Activated CD4-positive, alpha-beta memory T cell treated with anti-CD3 and anti-CD28 coated beads for 36 hours (primary cell): ENCODE results near the gene ZNF786. TPM values are rescaled to one million over a fixed set of nuclear protein-coding genes. Genes with fewer than 3 reads are reported as not detected.
"Not testable (repeated sequence)": the region's sequence is repeated elsewhere in the genome, so short reads cannot be mapped to it uniquely, and the experiment has no call there.

Experiments
- CTCF ChIA-PET: fragments of 350-600 bp; sonication (Branson Sonifier 250); formaldehyde crosslinking; loops from one replicate; lab custom pipeline; 2021; ENCODE audit warnings: antibody characterized with exemption, inconsistent platforms; lab: Charles Lee
- POLR2A ChIA-PET: fragments of 350-600 bp; sonication (Branson Sonifier 250); formaldehyde crosslinking; loops from one replicate; lab custom pipeline; 2021; ENCODE audit warnings: antibody characterized with exemption; lab: Charles Lee
- DNase-seq: peaks from one replicate; pipeline ENCODE4 v3.0.0-alpha.2; 2020
- H3K27ac Mint-ChIP-seq: one replicate; pipeline ENCODE4 v1.8.0; 2021; ENCODE audit warnings: mixed read lengths
- H3K27me3 Mint-ChIP-seq: one replicate; pipeline ENCODE4 v1.8.0; 2021; ENCODE audit warnings: mixed read lengths
- H3K36me3 Mint-ChIP-seq: one replicate; pipeline ENCODE4 v1.8.0; 2021; ENCODE audit warnings: mixed read lengths
- H3K4me1 Mint-ChIP-seq: one replicate; pipeline ENCODE4 v1.8.0; 2021; ENCODE audit warnings: low read depth, mixed read lengths
- H3K4me3 Mint-ChIP-seq: one replicate; pipeline ENCODE4 v1.8.0; 2021; ENCODE audit warnings: mild to moderate bottlenecking, mixed read lengths
- H3K9me3 Mint-ChIP-seq: one replicate; pipeline ENCODE4 v1.8.0; 2021; ENCODE audit warnings: mixed read lengths
- intact Hi-C: fragments of 100-400 bp; cut with micrococcal nuclease; formaldehyde crosslinking; loops from one replicate; pipeline ENCODE4 v1.15.1; 2023
- total RNA-seq, 2 experiments: library from RNA; stranded (reverse); gene quantifications; one replicate each; pipeline ENCODE4 v1.2.3, GENCODE V29; 2021

The ZNF786 gene
- total RNA-seq, 2 experiments from 2014 or later, result 4.5 to 6.1 TPM

GRCh38 chr7:149104214-149104613 lies 13.7 kb upstream of the ZNF786 start:
- POLR2A ChIA-PET, result no interaction called here
- intact Hi-C loops, result no loop called here
- CTCF ChIA-PET, result interaction anchor here (1.5 kb wide), 1 partner anchor 22 kb away, joined by 4 read pairs; the partner anchor contains the start of gene ZNF425
- Mint-ChIP-seq H3K27ac (no peak overlapping the region), H3K9me3 (no peaks in the 10 kb centered on the region), H3K4me1 (peaks cover 4% of the 10 kb centered on the region), H3K36me3 (no peaks in the 10 kb centered on the region), H3K4me3 (no peak overlapping the region), H3K27me3 (no peaks in the 10 kb centered on the region)
- no peak for DNase-seq

- no peaks in the 10 kb centered on the region for H3K27me3 Mint-ChIP-seq
- DNase-seq, result no peak
- POLR2A ChIA-PET, result no interaction called here
- no peak overlapping the region for H3K27ac Mint-ChIP-seq
- H3K4me1 Mint-ChIP-seq, result peaks cover 4% of the 10 kb centered on the region
- H3K9me3 Mint-ChIP-seq, result no peaks in the 10 kb centered on the region
- intact Hi-C loops, result no loop called here
- no peaks in the 10 kb centered on the region for H3K36me3 Mint-ChIP-seq
- CTCF ChIA-PET, result interaction anchor here (0.7 to 1.5 kb wide), 2 partner anchors 23 to 51 kb away, joined by 3 to 4 read pairs; partner anchors contain the start of gene ZNF425
- H3K4me3 Mint-ChIP-seq, result no peak overlapping the region
These were observed 12.9 kb upstream of the ZNF786 start for GRCh38 chr7:149103424-149103823.

DNA sequence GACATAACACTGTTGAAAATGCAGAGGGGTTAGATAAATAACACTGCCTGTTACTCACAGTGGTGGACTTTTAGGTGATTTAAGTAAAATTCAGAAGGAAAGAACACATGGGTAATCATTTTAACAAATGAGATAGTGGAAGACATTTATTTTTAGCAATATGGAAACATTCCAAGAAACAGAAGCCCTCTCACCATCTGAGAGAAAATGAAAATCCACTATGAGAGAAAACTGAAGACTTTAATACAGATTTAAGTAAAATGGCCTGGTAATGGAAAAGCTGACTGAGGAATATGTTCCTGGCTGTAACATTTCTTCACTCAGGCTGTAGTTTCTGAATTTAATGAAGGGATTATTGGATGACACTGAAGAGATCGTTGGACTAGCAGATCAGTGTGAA lies 12.1 kb upstream of the ZNF786 start:
- H3K4me3 Mint-ChIP-seq, result no peak overlapping the region
- no peak for DNase-seq
- H3K4me1 Mint-ChIP-seq, result peaks cover 4% of the 10 kb centered on the region
- intact Hi-C loops, result no loop called here
- H3K36me3 Mint-ChIP-seq, result no peaks in the 10 kb centered on the region
- H3K9me3 Mint-ChIP-seq, result no peaks in the 10 kb centered on the region
- ChIA-PET CTCF (no interaction called here), POLR2A (no interaction called here)
- no peak overlapping the region for H3K27ac Mint-ChIP-seq
- no peaks in the 10 kb centered on the region for H3K27me3 Mint-ChIP-seq

GRCh38 chr7:149100821-149101220 lies 10.3 kb upstream of the ZNF786 start:
- H3K4me1 Mint-ChIP-seq, result peaks cover 4% of the 10 kb centered on the region
- ChIA-PET CTCF (no interaction called here), POLR2A (interaction anchor here (0.7 kb wide), 1 partner anchor 25 kb away, joined by 3 read pairs; the partner anchor contains the start of gene ZNF425)
- intact Hi-C loops, result no loop called here
- H3K9me3 Mint-ChIP-seq, result no peaks in the 10 kb centered on the region
- DNase-seq, result no peak
- no peaks in the 10 kb centered on the region for H3K36me3 Mint-ChIP-seq
- H3K27me3 Mint-ChIP-seq, result no peaks in the 10 kb centered on the region
- no peak overlapping the region for H3K4me3 Mint-ChIP-seq
- no peak overlapping the region for H3K27ac Mint-ChIP-seq

DNA sequence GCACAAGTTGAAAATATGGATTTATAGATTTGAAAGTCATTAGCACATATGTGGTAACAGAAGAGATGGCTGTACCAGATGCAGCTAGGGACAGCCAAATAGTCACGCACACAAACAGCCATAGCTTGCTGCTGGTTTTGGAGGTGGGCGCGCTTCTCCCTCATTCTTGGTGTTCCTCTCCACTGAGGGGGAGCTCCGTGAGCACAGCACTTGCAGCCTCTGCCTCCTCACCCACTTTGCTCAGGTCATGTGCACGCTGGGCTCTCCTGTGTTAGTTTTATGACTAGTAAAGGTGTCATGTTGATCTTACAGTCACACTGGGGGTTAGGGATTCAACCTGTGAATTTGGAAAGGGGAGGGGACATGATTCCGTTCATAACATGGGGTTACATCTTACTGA lies 8.5 kb upstream of the ZNF786 start:
- H3K27me3 Mint-ChIP-seq, result no peaks in the 10 kb centered on the region
- H3K4me1 Mint-ChIP-seq, result peaks cover 4% of the 10 kb centered on the region
- intact Hi-C loops, result no loop called here
- no peak for DNase-seq
- POLR2A ChIA-PET, result no interaction called here
- H3K9me3 Mint-ChIP-seq, result no peaks in the 10 kb centered on the region
- CTCF ChIA-PET, result interaction anchor here (1.1 kb wide), 1 partner anchor 94 kb away, joined by 3 read pairs; no protein-coding TSS in a partner anchor
- H3K4me3 Mint-ChIP-seq, result no peak overlapping the region
- no peaks in the 10 kb centered on the region for H3K36me3 Mint-ChIP-seq
- no peak overlapping the region for H3K27ac Mint-ChIP-seq

- no peaks in the 10 kb centered on the region for H3K27me3 Mint-ChIP-seq
- H3K4me1 Mint-ChIP-seq, result no peaks in the 10 kb centered on the region
- H3K27ac Mint-ChIP-seq, result no peak overlapping the region
- intact Hi-C loops, result no loop called here
- CTCF ChIA-PET, result interaction anchor here (1.8 kb wide), 1 partner anchor 31 kb away, joined by 4 read pairs; no protein-coding TSS in a partner anchor
- DNase-seq, result no peak
- no peaks in the 10 kb centered on the region for H3K9me3 Mint-ChIP-seq
- H3K4me3 Mint-ChIP-seq, result no peak overlapping the region
- POLR2A ChIA-PET, result no interaction called here
- H3K36me3 Mint-ChIP-seq, result no peaks in the 10 kb centered on the region
These were observed 6.6 kb upstream of the ZNF786 start for GRCh38 chr7:149097088-149097487.

- Mint-ChIP-seq H3K4me3 (no peak overlapping the region), H3K4me1 (peaks cover 13% of the 10 kb centered on the region), H3K36me3 (peaks cover 2% of the 10 kb centered on the region), H3K27me3 (no peaks in the 10 kb centered on the region), H3K27ac (no peak overlapping the region), H3K9me3 (no peaks in the 10 kb centered on the region)
- ChIA-PET CTCF (interaction anchor here (1.2 to 1.5 kb wide), 2 partner anchors 28 to 32 kb away, joined by 3 to 4 read pairs; no protein-coding TSS in a partner anchor), POLR2A (no interaction called here)
- intact Hi-C loops, result loop anchor here (5.0 kb wide), 1 partner anchor 586 kb away; no protein-coding TSS in a partner anchor
- no peak for DNase-seq
These were observed 2.7 kb upstream of the ZNF786 start for GRCh38 chr7:149093228-149093627.

DNA sequence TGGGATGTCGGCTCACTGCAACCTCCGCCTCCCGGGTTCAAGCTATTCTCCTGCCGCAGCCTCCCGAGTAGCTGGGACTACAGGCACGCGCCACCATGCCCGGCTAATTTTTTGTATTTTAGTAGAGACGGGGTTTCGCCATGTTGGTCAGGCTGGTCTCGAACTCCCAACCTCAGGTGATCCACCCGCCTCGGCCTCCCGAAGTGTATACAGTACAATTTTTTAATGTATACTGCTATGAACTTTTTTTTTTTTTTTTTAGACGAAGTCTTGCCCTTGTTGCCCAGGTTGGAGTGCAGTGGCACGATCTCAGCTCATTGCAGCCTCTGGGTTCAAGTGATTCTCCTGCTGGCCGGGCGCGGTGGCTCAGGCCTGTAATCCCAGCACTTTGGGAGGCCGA lies 1.7 kb upstream of the ZNF786 start:
- H3K36me3 Mint-ChIP-seq, DNase-seq, POLR2A ChIA-PET, H3K9me3 Mint-ChIP-seq, H3K27ac Mint-ChIP-seq, H3K27me3 Mint-ChIP-seq: not testable (repeated sequence)
- Mint-ChIP-seq H3K4me3 (peak overlapping the region; percentile 8), H3K4me1 (peaks cover 18% of the 10 kb centered on the region)
- CTCF ChIA-PET, result interaction anchor here (0.7 to 1.6 kb wide), 2 partner anchors 25 to 87 kb away, joined by 3 to 9 read pairs; no protein-coding TSS in a partner anchor
- intact Hi-C loops, result loop anchor here (5.0 kb wide), 1 partner anchor 585 kb away; no protein-coding TSS in a partner anchor

- H3K27me3 Mint-ChIP-seq, result no peaks in the 10 kb centered on the region
- H3K9me3 Mint-ChIP-seq, result peaks cover 8% of the 10 kb centered on the region
- DNase-seq, result no peak
- ChIA-PET CTCF (interaction anchor here (1.0 to 3.0 kb wide), 4 partner anchors 22 to 82 kb away, joined by 3 to 13 read pairs (median 8); partner anchors contain the start of gene ZNF425), POLR2A (no interaction called here)
- H3K4me1 Mint-ChIP-seq, result peaks cover 21% of the 10 kb centered on the region
- no peak overlapping the region for H3K27ac Mint-ChIP-seq
- H3K36me3 Mint-ChIP-seq, result peaks cover 10% of the 10 kb centered on the region
- no peak overlapping the region for H3K4me3 Mint-ChIP-seq
- intact Hi-C loops, result no loop called here
These were observed 3.1 kb downstream of the ZNF786 start for GRCh38 chr7:149087376-149087775.

- no peak overlapping the region for H3K27ac Mint-ChIP-seq
- POLR2A ChIA-PET, result no interaction called here
These were observed 4.7 kb downstream of the ZNF786 start for GRCh38 chr7:149085866-149086265.

GRCh38 chr7:149084407-149084806 lies 6.1 kb downstream of the ZNF786 start:
- no peaks in the 10 kb centered on the region for H3K27me3 Mint-ChIP-seq
- H3K9me3 Mint-ChIP-seq, result peaks cover 8% of the 10 kb centered on the region
- H3K4me3 Mint-ChIP-seq, result no peak overlapping the region
- ChIA-PET POLR2A (no interaction called here), CTCF (interaction anchor here (1.1 to 1.6 kb wide), 2 partner anchors 18 to 79 kb away, joined by 3 to 4 read pairs; no protein-coding TSS in a partner anchor)
- peaks cover 12% of the 10 kb centered on the region for H3K4me1 Mint-ChIP-seq
- DNase-seq, result no peak
- intact Hi-C loops, result no loop called here
- peaks cover 13% of the 10 kb centered on the region for H3K36me3 Mint-ChIP-seq
- H3K27ac Mint-ChIP-seq, result no peak overlapping the region

More at GRCh38 chr7:149085866-149086265, 4.7 kb downstream of the ZNF786 start:
- H3K4me1 Mint-ChIP-seq, result peaks cover 19% of the 10 kb centered on the region
- intact Hi-C loops, result no loop called here
- no peaks in the 10 kb centered on the region for H3K27me3 Mint-ChIP-seq
- CTCF ChIA-PET, result interaction anchor here (1.0 to 1.6 kb wide), 2 partner anchors 20 to 80 kb away, joined by 3 to 5 read pairs; no protein-coding TSS in a partner anchor
- peaks cover 8% of the 10 kb centered on the region for H3K9me3 Mint-ChIP-seq
- no peak overlapping the region for H3K4me3 Mint-ChIP-seq
- no peak for DNase-seq
- H3K36me3 Mint-ChIP-seq, result peaks cover 10% of the 10 kb centered on the region

GRCh38 chr7:149081914-149082313 lies 8.6 kb downstream of the ZNF786 start:
- Mint-ChIP-seq H3K4me1 (peaks cover 2% of the 10 kb centered on the region), H3K36me3 (peaks cover 15% of the 10 kb centered on the region), H3K9me3 (peaks cover 8% of the 10 kb centered on the region), H3K27me3 (no peaks in the 10 kb centered on the region), H3K4me3 (no peak overlapping the region), H3K27ac (no peak overlapping the region)
- DNase-seq, result no peak
- POLR2A ChIA-PET, result no interaction called here
- CTCF ChIA-PET, result interaction anchor here (1.6 kb wide), 1 partner anchor 44 kb away, joined by 5 read pairs; the partner anchor contains the start of gene ZNF425
- intact Hi-C loops, result no loop called here
